ENCODE results near the gene PLEKHA7.
"Not testable (repeated sequence)": the region's sequence is repeated elsewhere in the genome, so short reads cannot be mapped to it uniquely, and the experiment has no call there.

The PLEKHA7 gene

DNA sequence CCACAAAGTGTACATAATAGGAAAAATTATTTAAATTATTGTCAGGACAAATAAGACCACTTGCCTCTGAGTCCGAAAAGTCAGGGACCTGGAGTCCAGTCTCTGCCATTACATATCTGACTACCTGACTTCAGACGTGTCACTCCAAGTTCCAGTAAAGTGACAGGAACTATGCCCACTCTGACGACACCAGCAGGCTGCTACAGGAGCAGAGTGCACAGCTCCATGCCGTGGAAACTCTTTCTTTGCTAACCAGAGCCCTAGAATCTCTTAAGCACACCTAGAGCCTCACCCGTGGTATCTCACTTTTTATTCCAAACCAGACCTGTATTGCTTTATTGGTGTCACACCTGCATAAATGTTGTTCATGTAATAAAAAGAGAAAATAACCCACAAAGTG is 93.7 kb downstream of the PLEKHA7 start:
- FAIRE-seq (peak; percentile 42), DNase-seq (ENCODE audit: insufficient read length) (no peak)
- TF ChIP-seq POLR2AphosphoS5 (IDR thresholded peaks at IDR 0.05; ENCODE audit: low read depth, low read length) = no peak
- TF ChIP-seq POLR2A (IDR thresholded peaks at IDR 0.05; ENCODE audit: low read depth, low read length) = no peak
- no peak for TF ChIP-seq TAF1 (IDR thresholded peaks at IDR 0.05; ENCODE audit: borderline replicate concordance, low read depth, low read length)

DNA sequence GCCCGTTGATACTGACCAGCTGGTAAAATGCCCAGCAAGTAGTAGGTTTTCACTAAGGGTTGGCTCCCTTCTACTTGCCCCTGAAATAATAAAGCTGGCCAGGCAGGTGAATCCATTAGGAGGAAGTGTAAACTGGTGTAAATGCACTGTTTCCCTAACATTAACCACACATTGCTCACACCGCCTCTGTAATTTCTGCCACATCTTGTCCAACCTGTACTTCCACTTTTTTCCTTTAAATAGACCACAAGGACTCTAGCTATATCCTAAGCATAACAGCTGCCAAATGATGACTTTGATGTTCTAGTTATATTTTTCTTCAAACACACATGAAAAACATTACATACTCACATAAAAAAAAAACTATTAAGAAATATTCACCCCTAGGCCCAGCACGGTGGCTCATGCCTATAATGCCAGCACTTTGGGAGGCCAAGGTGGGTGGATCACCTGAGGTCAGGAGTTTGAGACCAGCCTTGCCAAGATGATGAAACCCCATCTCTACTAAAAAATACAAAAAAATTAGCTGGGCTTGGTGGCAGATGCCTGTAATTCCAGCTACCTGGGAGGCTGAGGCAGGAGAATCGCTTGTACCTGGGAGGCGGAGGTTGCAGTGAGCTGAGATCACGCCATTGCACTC is 95.6 kb downstream of the PLEKHA7 start:
- FAIRE-seq; DNase-seq (ENCODE audit: insufficient read length): not testable (repeated sequence)

DNA sequence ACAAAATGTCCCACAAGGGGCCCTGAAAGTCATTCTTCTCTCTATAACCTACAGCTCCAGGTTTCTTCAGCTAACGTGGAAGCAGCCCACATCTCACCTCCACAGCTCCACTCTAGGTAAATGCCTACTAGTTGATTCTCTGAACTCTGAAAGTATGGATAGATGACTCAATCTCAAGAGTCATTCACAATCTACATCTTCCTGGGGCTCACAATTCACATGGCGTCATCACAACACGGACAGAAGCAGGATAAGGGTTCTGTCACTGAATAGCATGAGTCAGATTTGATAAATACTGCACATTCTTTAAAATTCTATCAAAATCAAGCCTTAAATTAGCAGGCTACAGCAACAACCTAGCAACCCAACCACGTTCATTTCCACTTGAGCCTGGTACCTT is 96.3 kb downstream of the PLEKHA7 start:
- no peak for FAIRE-seq
- DNase-seq (ENCODE audit: insufficient read length) = no peak
- TF ChIP-seq POLR2AphosphoS5 (IDR thresholded peaks at IDR 0.05; ENCODE audit: low read depth, low read length) = no peak

DNA sequence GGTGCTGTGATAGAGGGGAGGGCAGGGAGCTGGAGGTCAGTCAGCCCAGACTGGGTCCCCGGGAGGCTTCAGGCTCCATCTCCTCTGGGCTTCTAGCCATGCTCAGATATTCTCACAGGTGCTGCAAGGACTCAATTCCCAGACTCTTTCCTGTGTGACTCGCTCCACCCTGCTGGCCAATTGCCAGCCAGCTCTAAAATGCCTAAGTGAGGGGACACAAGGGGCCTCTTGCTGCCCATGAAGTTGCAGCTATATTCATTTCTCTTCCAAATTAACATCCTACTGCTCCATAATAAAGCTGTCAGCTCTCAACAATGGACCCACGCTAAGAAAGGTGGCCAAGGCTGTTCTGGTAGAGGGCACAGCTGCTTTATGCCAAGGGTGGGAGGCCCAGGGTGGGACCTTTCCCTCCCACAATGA is 101.5 kb downstream of the PLEKHA7 start:
- no peak for TF ChIP-seq POLR2A (IDR thresholded peaks at IDR 0.05; ENCODE audit: low read depth, low read length)
- TF ChIP-seq POLR2AphosphoS5 (IDR thresholded peaks at IDR 0.05; ENCODE audit: low read depth, low read length) = no peak
- no peak for TF ChIP-seq TAF1 (IDR thresholded peaks at IDR 0.05; ENCODE audit: borderline replicate concordance, low read depth, low read length)
- no peak for FAIRE-seq
- DNase-seq (ENCODE audit: insufficient read length) = no peak

DNA sequence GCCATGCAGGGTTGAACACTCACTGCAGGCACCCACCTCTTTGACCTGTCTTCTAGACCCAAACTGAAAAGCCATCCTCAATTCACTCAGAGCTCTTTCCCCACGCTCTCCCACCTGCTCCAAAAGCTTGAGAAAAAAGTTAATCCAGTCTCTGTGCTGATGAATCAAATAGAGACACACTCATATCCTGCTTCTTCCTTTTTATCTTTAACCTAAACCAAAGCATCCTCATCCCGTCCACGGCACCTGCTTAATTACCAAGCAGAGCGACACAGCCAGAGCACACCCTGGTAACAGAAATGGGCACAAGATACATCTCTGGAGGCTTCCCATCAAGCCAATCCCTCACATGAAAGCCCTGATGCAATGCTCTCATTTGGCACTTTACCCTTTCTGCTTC is 102.6 kb downstream of the PLEKHA7 start:
- FAIRE-seq (no peak), DNase-seq (ENCODE audit: insufficient read length) (no peak)
- TF ChIP-seq POLR2AphosphoS5 (IDR thresholded peaks at IDR 0.05; ENCODE audit: low read depth, low read length) (no peak), POLR2A (IDR thresholded peaks at IDR 0.05; ENCODE audit: low read depth, low read length) (no peak)

DNA sequence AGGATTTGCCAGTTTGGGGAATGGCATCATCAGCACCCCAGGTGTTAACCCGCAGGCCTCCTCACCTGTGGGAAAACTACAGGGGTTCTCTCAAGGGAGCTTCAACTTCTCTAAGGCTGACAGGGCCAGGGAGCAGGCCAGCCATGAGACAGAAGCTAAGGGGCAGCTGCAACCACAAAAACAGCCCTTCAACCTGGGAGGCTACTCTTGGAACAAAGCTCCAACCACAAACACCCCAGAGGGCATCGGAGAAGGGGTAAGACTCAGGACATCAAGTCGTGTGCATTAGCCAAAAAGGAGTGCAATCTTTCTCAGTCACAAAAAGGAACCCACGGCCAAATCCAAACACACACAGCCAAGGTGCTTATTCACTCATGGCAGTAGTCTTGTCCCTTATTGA is 103.0 kb downstream of the PLEKHA7 start:
- no peak for DNase-seq (ENCODE audit: insufficient read length)
- TF ChIP-seq POLR2AphosphoS5 (IDR thresholded peaks at IDR 0.05; ENCODE audit: low read depth, low read length) = no peak
- no peak for TF ChIP-seq POLR2A (IDR thresholded peaks at IDR 0.05; ENCODE audit: low read depth, low read length)
- no peak for TF ChIP-seq TAF1 (IDR thresholded peaks at IDR 0.05; ENCODE audit: borderline replicate concordance, low read depth, low read length)

DNA sequence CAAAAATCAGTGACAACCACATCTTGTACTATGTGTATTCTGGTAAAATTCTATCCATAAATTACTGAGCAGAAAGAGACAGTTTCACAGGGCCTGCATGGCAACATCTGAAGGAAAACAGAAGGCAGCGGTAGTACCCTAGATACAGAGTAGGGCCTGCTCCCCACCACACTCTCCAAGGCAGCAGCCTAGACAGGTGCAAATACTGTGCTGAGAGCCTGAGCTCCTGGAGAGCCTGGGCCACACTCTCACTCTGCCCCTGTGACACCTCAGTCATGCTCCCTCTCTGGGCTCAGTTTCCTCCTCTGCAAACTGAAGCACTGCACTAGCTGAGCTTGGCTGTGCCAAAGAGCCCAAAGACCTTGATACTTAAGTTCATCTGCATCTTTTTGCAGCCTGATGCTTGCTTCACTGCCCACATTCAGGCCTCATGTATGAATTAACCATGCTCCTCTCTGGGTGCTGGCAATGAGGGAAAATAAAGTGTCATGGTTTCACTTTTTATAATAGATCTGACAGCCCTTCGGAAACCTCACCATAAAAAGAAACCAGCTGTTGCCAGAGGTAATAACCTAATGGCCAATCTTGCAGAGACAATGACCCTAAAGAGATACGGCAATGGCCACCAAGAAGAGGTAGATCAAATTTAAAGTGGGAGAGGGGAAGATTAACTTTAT is 104.7 kb downstream of the PLEKHA7 start:
- DNase-seq (ENCODE audit: insufficient read length) (no peak), FAIRE-seq (peak; percentile 93)
- no peak for TF ChIP-seq TAF1 (IDR thresholded peaks at IDR 0.05; ENCODE audit: borderline replicate concordance, low read depth, low read length)

More for the DNA sequence above, 103.0 kb downstream of the PLEKHA7 start:
- no peak for FAIRE-seq

DNA sequence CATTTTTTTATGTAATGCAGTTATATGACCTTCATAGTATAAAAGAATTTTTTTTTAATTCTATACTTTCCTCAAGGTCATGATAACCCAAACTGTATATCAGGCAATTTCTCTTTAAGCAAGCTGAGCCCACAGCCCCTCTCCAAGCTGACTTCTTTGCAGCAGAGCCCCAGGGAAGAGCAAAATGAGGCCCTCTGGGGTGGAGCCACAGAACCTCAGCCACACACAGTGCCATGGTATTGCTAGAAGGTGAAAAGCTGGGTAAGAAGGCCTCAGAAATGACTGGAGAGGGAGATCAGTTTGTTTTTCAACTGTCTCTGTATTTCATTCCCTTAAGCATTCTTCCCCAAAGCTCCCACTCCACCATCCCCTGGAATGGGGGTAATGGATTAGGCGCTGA is 108.8 kb downstream of the PLEKHA7 start:
- TF ChIP-seq POLR2AphosphoS5 (IDR thresholded peaks at IDR 0.05; ENCODE audit: low read depth, low read length) (no peak), POLR2A (IDR thresholded peaks at IDR 0.05; ENCODE audit: low read depth, low read length) (no peak), TAF1 (IDR thresholded peaks at IDR 0.05; ENCODE audit: borderline replicate concordance, low read depth, low read length) (no peak)
- no peak for DNase-seq (ENCODE audit: insufficient read length)
- FAIRE-seq = no peak

DNA sequence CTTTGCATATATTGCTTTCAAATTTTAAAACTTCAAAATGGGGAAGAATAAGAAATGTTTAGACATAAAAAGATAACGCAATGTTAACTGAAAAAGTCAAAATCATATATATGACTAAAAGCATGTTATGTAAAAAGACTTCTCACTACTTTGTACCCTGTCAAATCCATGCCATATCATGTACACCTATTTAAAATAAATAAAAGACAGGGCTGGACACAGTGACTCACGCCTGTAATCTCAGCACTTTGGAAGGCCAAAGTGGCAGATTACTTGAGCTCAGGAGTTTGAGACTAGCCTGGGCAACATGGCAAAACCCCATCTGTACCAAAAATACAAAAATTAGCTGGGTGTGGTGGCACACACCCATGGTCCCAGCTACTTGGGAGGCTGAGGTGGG is 109.5 kb downstream of the PLEKHA7 start:
- DNase-seq (ENCODE audit: insufficient read length); FAIRE-seq: not testable (repeated sequence)

DNA sequence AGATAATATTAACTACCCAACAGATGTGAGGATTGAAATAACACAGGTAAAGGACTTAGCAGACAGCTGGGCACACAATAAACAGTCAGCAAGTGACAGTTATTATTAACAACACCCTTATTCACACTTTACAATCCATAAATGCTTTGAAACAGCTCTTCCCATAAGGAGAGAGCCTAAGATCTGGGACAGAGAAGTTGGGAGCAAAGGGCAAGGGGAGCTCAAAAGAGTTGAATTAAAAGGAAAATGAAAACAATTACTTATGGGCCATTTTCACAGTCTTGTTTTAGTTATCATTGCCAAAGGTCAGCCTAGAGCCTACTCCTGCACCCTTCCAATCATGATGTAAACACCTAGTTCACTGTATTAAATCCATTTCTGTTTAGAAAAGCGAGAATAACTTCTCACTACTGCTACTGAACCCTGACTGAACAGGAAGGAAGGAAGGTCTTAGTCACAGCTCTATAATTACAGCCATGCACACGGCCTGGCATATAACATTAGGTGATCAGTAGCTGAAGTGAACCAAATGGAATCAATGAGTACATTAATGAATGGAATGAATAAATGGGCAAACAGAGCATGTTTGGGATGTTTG is 111.3 kb downstream of the PLEKHA7 start:
- TF ChIP-seq POLR2AphosphoS5 (IDR thresholded peaks at IDR 0.05; ENCODE audit: low read depth, low read length) (no peak; the same call in 1 of the 2 replicates), POLR2A (IDR thresholded peaks at IDR 0.05; ENCODE audit: low read depth, low read length) (peak; percentile 64)
- DNase-seq (ENCODE audit: insufficient read length) (no peak), FAIRE-seq (no peak)

DNA sequence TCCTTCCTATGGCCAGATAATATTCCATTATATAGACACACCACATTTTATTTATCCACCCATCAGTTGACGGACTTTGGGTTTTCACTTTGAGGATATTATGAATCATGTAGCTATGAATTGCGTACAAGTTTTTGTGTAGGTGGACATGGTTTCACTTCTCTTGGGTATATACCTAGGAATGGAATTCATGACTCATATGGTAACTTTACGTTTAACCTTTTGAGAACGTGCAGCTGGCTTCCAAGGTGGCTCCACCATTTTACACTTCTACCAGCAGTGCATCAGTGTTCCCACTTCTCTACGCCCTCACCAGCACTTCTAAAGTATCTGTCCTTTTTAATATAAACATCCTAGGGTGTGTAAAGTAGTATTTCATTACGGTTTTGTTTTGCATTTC is 112.0 kb downstream of the PLEKHA7 start:
- TF ChIP-seq TAF1 (IDR thresholded peaks at IDR 0.05; ENCODE audit: borderline replicate concordance, low read depth, low read length) (no peak), POLR2AphosphoS5 (IDR thresholded peaks at IDR 0.05; ENCODE audit: low read depth, low read length) (peak; percentile 24; the same call in 1 of the 2 replicates), POLR2A (IDR thresholded peaks at IDR 0.05; ENCODE audit: low read depth, low read length) (peak; percentile 18; the same call in 1 of the 2 replicates)
- FAIRE-seq (peak; percentile 100), DNase-seq (ENCODE audit: insufficient read length) (no peak)

DNA sequence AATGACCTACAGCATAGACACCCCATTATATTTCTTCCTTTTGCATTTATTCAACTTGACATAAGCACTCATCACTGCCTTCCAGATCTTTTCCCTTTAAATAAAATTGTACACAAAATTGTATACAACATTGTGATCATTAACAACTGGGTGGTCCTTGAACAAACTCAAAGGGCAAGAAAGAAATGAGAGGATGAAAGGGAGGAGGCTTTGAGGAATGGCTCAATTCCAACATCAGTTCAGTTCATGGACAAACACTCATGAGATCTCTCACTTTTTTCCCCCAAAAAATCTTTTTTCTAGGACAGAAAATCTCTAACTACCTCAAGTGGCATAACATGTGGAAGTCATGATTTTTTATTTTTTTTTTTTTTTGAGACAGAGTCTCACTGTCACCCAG is 113.7 kb downstream of the PLEKHA7 start:
- FAIRE-seq = no peak
- TF ChIP-seq TAF1 (IDR thresholded peaks at IDR 0.05; ENCODE audit: borderline replicate concordance, low read depth, low read length) (no peak), POLR2AphosphoS5 (IDR thresholded peaks at IDR 0.05; ENCODE audit: low read depth, low read length) (no peak), POLR2A (IDR thresholded peaks at IDR 0.05; ENCODE audit: low read depth, low read length) (no peak)
- no peak for DNase-seq (ENCODE audit: insufficient read length)

Data from GM12892 (cell line).